Globus pallidus (tissue), 1 donor: ENCODE measurements around the gene TBC1D25.
A peak's percentile ranks its signal among the peaks of the same experiment; 100 is the strongest.
"Not testable (repeated sequence)": the region's sequence is repeated elsewhere in the genome, so short reads cannot be mapped to it uniquely, and the experiment has no call there.

Experiments
- DNase-seq: peaks from one replicate; pipeline ENCODE4 v3.0.0-alpha.2; 2015; ENCODE audit warnings: low spot score

The TBC1D25 gene

DNA sequence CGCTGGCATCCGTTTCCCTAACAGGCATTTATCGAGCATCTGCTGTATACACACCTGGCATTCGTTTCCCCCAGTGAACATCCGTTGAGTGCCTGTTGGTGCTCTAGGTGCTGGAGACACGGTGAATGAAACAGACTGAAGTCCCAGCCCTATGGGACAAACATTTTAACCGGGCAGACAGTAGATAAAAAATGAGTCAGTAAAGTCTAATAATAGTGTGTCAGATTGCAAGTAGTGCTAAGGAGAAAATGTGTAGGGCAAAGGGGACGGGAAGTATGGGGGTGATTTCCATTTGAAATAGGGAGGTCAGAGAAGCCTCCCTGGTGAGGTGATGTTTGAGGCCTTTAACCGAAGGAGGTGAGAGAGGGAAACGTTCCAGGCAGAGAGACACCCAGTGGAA lies 23.2 kb upstream of the TBC1D25 start:
- no peak for DNase-seq

DNA sequence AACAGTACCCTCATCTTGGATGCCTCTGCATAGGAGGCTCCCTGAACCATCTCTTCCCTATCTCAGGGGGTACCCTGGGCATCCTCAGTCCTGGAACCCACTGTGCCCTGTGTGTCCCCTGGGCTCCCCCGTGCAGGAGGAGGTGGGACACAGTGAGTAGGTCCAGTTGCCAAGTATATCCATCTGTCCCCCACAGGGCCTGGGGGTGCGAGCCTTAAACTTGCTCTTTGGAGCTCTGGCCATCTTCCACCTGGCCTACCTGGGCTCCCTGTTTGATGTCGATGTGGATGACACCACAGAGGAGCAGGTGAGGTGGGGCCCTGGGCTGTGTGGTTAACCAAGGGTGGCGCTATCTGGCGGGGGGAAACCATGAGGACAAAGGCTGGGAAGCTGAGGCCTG lies 22.5 kb upstream of the TBC1D25 start:
- DNase-seq: no peak

- DNase-seq: not testable (repeated sequence)
Observed at GRCh38 chrX:48519481-48519880, 20.0 kb upstream of the TBC1D25 start.

- no peak for DNase-seq
Observed at GRCh38 chrX:48520455-48520854, 19.1 kb upstream of the TBC1D25 start.

- no peak for DNase-seq
Observed at GRCh38 chrX:48520976-48521352, 18.6 kb upstream of the TBC1D25 start.

DNA sequence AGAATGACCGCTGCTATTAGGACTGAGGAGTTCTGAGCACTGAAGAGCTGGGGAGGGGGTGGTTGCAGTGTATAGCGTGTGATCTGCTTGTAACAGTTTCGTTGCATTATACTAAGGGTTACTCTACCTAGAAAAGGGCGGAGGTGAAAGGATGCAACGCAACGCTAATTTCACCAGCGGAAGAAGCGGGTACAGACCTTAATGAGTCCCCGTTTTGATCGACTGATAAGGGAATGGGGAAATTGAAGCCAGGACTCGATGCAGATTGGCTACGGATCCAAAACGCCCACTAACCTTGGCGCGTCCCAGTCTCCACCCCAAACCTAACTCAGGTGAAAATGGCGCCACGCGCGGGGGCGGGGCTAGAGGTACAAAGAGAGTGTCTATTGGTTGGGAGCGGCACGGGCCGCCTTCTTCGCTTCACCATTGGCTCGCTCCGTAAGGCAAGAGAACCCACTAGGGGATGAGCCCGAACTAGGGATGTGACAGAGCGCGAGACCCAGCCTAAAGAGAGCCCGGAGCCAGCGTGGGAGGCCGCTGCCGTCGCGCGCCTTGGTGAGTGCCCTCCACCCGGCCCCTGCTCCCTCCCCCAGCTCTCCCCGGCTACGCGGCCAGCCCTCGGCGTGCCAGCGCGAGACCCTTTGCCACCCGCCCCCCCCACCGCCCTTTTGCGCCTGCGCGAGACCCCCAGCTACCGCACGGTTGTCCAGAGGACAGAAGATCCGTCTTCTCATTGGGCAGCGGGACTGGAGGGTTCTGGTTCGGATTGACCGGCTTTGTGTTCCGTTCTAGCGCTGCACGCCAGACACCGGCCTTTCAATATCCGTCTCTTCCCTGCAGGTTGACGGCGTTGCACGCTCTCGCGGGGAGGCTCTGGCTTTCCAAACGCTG lies 17.9 kb upstream of the TBC1D25 start, which contains the start of gene EBP:
EBP (plus strand) TSS at position 456 of the 891 bp plus-strand sequence. CDS start 1,964 bp downstream, outside the sequence.
- peak; percentile 73 for DNase-seq

DNA sequence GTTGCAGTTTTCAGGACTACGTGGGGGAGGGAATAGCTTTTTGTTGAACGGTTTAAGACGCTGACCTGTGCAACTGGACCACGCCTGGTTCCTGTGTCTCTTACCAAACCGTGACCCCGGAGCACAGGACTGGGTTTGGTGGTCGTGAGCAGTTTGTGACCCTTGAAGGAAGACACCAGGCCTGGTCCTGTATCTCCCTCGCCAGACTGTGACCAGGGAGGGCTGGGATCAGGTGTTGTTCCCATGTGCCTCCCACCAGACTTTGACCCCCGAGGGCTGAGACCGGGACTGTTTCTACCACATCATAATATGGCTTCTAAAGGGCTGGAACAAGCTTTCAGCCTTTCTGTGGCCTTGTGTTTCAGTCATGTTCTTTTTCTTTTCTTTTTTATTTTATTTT lies 17.2 kb upstream of the TBC1D25 start:
- DNase-seq: no peak

GRCh38 chrX:48523682-48524081 lies 15.8 kb upstream of the TBC1D25 start:
- no peak for DNase-seq

- not testable (repeated sequence) for DNase-seq
Observed at GRCh38 chrX:48525853-48526252, 13.7 kb upstream of the TBC1D25 start.

GRCh38 chrX:48530736-48531135 lies 8.8 kb upstream of the TBC1D25 start:
- no peak for DNase-seq

GRCh38 chrX:48531358-48531959 lies 8.1 kb upstream of the TBC1D25 start:
- no peak for DNase-seq

DNA sequence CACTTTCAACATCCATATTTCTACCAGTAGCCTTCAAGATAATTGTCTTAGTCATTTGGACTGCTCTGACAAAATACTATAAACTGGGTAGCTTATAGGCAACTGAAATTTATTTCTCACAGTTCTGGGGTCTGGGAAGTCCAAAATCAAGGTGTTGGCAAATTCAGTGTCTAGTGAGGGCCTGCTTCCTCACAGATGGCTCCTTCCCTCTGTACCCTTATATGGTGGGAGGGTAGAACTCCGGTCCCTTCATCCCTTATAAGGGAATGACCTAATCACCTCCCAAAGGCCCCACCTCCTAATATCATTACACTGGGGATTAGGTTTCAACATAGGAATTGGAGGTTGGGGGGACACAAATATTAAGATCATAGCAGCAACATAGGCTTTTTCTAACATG lies 7.4 kb upstream of the TBC1D25 start:
- no peak for DNase-seq

- no peak for DNase-seq
Observed at GRCh38 chrX:48533165-48533564, 6.3 kb upstream of the TBC1D25 start.

GRCh38 chrX:48538641-48539344 lies 721 bp upstream of the TBC1D25 start:
- DNase-seq: no peak

GRCh38 chrX:48540028-48540375 lies 488 bp downstream of the TBC1D25 start:
- peak; percentile 35 for DNase-seq

GRCh38 chrX:48540480-48540879 lies 966 bp downstream of the TBC1D25 start:
- DNase-seq: no peak

- DNase-seq: no peak
Observed at GRCh38 chrX:48541140-48541814, 1.8 kb downstream of the TBC1D25 start.

DNA sequence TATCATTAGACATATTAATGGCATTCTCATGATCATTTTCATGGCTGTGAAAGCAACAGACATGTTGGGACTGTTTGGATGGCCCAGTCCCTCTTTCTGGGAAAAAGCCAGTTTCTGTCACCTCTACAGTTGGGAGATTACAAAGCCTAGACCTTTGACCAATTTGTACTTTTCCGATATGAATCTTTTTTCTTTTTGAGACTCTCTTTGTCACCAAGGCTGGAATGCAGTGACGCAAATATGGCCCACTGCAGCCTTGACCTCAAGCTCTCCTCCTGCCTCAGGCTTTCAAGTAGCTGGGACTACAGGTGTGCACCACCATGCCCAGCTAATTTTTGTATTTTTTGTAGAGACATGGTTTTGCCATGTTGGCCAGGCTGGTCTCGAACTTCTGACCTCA lies 9.4 kb downstream of the TBC1D25 start:
- DNase-seq: no peak

GRCh38 chrX:48555731-48556325 lies 16.3 kb downstream of the TBC1D25 start:
- DNase-seq: not testable (repeated sequence)

DNA sequence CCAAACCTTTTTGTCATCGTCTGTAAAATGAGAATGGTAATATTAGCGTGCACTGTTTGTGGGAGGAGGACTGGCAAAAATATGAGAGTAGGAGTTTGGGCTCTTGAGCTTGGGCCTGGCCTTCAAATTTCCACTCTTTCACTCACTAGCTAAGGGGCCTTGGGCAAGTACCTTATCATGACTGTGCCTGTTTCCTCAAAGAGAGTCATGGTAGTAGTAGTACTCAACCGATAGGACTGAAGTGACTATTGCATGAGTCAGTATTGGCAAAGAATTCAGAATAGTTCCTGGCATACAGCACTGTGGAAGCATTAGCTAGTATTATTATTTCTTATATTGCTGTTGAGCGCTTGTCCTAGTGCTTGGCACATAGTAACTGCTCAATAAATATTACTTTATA lies 18.8 kb downstream of the TBC1D25 start:
- DNase-seq: no peak

DNA sequence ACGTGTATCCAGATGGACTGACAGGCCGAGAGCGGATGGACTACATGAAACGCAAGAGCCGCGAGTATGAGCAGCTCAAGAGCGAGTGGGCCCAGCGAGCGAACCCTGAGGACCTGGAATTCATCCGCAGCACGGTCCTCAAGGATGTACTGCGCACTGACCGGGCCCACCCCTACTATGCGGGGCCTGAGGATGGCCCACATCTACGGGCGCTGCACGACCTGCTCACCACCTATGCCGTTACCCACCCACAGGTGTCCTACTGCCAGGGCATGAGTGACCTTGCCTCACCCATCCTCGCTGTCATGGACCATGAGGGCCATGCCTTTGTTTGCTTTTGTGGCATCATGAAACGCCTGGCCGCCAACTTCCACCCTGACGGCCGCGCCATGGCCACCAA lies 20.1 kb downstream of the TBC1D25 start:
- DNase-seq: no peak

DNA sequence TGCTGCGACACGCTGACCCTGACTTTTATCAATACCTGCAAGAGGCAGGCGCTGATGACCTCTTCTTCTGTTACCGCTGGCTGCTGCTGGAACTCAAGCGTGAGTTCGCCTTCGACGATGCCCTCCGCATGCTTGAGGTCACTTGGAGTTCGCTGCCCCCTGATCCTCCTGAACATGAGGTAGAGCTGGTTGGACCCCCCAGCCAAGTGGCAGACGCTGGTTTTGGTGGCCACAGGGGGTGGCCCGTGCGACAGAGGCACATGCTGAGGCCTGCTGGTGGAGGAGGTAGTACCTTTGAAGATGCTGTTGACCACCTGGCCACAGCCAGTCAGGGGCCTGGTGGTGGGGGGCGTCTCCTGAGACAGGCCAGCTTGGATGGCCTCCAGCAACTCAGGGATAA lies 20.5 kb downstream of the TBC1D25 start:
- no peak for DNase-seq
